Activated T-cell treated with anti-CD3 and anti-CD28 coated beads, Interleukin-2, amount 50 U/mL, for 48 hours (primary cell): ENCODE measurements around the gene ITPR2.
"Not testable (repeated sequence)": the region's sequence is repeated elsewhere in the genome, so short reads cannot be mapped to it uniquely, and the experiment has no call there.

ENCODE experiments used
- DNase-seq, 2 experiments: peaks; one replicate each; pipeline ENCODE4 v3.0.0-alpha.2; 2020

Gene ITPR2

DNA sequence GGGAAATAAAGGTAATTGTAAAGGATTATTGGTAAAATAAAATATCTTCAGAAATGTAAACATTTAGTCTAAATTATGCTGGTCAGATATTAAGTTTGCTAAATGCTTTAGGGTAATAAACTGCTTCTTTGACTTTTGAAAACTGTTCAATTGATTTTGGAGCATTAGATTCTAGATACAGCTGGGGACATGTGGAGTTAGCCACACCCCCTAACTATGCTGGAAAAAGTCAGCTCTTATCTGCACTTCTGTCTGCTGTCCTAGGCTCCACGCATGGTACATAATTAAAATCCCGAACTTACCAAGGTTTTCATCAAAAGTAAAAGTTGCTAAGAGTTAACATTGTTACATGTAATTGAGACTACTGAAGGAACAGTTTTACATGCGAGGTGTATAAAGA lies 78.8 kb downstream of the ITPR2 start:
- no peak for DNase-seq

DNA sequence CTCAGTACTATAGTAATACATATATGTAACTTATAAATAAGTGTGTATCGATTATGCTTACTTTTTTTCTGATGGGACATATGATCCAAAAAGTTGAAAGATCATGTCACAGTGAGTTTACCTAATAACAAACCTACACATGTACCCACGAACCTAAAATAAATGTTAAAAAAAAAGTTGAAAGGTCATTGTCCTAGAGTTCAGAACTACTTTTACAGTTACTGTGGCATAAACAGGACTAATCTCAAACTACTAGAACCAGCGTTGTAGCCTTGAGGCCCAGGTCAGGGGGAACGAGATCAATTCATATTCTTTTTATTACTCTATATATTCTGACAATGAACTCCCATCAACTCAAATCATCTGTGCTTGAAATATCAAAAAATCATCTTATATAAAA lies 81.8 kb downstream of the ITPR2 start:
- DNase-seq, result no peak

DNA sequence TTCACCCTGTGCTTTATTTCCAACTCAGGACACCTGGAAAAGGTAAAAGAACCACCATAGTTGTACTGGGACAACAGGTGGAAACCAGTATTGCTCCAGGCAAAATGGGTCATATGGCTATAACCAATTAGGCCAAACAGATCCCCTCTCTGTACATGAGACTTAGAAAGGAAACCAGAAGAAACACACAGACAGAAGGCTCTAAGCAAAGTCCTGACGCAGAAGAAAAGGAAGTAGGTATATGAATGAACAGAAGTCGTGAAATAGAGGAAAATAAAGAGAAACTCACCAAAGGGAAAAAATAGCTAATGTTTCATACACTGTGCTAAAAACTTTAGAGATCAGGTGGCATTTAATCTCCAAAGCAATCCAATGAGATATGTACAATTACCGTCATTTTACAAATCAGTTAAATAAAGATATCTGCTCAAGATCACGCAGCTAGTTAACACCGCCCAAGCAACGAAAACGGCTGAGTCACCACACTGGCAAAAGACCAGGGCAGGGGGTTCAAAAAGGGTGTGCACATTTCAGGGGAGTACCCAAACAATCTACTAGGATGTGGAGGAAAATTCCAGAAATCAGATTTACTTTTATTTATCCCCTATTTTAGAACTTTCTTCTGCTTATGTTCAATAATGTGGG lies 82.3 kb downstream of the ITPR2 start:
- no peak for DNase-seq

DNA sequence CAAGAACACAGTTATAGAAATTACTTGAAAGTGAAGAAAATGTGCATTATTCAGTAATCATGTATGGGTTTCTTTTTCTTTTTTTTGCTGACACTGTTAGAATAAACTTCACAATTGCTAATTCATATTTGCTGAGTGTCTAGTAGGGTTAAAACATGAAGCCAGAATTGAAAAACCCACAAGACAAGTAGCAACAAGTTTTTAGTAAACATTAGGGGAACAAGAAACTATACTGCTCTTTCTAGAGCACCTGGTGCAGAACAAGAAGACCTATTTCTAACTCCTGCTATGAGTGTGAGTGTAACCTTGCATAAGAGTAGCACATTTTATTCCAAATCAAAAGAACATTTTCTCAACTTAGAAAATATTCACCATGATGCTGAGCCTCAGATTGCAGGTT lies 83.2 kb downstream of the ITPR2 start:
- no peak for DNase-seq

DNA sequence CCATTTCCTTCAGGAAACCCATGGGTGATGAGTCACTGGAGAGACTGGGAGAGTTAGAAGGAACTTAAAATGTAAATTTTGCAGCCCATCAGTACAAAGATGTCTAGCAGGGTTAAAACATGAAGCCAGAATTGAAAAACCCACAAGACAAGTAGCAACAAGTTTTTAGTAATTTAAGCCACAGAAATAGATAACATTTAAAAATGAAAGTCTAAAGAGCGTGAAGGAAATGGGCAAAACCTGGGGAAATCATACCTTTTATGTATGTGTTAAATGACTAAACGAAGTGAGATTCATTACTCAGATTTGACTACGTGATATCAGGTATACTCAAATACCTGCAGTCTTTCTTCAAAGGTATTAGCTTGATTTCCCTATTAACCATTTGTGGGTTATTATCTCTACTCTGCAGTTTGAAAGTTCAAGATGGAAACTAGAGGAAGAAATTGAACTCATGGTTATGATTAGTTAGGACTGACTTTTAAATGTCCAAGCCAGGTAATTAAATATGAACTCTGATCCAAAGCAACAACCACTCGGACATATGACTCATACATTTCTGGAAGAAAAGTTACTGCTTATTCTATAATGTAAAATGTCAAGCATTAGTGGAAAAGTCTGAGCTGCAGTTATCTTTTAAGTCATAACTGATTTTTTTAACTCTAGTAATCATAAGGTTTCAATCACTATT lies 84.1 kb downstream of the ITPR2 start:
- DNase-seq, result no peak

DNA sequence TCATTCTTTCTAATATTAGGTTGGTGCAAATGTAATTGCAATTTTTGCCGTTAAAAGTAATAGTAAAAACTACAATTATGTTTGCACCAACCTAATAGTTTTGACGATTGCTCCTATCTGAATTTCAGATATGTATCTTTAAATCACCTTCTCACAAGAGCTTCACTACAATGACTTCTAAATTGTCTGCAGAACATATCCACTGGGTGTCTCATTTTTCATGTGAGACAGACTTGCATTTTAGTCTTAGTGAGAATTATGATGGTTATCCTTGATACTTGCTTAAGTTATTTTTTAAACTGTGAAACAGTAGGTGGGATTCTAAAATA lies 84.6 kb downstream of the ITPR2 start:
- no peak for DNase-seq

DNA sequence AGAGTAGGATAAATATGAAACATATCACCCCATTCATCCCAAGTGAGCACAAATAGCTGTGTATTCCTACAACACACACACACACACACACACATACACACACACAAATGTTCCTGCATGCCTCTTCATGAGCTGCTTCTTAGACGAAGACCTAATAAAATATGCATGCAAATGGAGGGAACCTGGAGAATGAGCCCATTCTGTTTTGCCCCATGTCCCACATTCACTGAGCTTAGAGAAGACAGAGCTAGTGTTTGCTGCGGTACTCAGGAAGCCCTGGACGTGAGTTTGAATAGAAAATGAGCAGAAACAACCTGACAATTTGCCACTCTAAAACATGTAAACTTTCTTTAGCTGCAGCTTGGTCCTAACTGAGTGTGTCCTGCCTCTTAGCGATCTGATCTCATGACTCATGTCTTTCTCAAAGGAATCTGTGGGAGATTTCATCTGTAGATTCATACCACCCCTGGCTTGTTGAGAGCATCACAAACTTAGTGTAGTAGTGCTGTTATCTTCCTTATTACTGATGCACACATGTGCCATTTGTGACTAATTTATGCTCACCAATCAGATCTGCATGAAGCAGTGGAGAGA lies 86.8 kb downstream of the ITPR2 start:
- no peak for DNase-seq

DNA sequence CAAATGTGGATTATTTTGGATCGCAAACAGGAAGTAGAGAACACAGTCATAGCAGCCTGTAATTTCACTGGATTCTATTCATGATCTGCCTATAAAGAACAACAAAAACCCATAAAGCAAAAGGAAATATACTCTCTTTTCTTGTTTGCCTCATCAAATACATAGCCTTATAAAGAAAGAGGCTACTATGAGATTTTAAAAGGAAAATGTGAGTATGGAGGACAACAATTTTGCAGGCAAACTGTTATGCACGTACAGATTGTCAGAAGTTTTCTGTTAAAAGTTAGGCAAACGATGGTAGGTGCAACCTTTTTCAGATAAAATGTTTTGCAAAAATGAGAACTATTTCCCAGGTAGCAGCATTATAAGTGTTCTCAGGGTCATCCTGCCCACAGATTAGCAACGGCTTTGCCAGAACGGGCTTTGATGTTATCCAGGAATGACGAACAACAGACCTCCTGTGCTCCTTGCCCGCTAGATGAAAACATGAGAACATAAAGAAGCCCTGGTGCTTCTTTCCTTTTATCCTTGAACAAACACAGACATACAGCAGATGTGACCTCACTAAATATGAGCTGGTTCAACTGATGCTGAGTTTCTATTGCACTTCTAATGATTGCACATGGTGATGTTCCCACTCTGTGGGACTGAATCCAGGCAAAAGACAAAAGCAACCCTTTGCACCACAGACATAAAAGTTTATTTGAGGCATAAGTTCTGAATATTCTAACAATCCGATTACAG lies 88.1 kb downstream of the ITPR2 start:
- no peak for DNase-seq

DNA sequence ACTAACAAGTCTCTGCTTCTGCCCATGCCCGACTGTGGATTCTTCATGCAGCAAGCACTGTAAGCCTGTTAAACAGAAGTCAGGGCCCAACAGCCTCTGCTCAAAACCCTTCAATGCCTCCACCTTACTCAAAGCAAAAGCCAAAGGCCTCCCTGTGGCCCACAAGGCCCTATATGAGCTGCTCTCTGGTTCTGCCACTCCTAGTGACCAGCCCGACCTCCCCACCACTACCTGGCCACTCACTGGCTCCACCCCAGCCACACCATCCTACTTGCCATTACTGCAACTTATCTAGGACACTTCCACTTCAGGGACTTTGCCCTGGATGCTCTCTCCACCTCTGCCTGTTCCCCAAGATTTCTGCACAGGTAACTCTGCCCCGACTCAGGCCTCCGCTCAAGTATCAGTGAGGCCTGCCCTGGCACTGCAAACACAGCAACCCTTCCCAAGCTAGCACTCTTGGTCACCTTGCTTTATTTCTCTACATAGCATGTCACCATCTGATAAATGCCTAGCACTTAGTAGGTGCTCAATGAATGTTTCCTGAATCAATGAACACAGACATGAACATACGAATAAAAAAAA lies 88.9 kb downstream of the ITPR2 start:
- DNase-seq, result no peak

DNA sequence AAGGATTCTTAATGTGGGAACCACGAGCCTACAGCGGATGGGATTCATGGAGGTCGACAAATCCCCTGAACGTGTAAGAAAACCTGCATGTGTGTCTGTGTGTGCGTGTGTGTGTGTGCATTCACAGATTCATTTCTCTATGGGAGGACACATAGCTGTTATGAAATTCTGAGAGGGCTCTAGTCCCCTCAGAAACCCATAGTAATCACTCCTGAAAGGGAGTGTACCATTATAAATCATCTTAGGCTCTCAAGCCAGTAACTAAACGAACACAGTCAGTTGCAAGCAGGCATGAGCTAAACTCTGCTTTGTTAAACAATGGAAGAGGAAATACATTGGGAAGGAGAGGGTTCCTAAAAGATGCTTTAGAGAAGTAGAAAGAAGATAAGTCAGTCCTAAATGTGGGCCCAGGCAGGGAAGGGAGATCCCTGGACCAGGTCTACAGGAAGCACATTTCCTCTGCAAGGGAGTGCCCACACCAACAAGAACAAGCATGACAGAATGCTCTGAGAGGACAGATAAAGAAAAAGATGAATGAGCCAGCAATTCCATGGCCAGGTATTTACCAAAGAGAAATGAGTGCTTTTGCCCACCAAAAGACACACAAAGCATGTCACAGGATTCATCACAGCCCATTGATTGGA lies 91.3 kb downstream of the ITPR2 start:
- DNase-seq, result no peak

DNA sequence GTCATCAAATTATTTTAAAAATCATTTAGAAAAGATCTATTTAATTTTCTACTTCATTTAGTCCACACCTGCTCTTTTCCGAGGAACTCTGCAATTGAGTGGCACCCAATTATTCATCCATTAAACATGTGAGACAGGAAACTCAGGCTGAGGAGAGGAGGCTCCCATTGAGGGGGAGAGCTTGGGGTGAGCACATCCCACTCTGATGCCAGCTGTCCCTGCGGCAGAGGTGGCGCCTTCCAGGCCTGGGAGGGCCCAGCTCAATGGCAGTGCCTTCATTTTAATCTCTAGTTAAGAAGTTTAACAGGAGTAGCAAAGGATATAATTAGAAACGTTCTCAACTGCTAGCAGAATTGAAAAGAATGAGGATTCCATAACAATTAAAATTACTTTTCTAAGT lies 92.0 kb downstream of the ITPR2 start:
- no peak for DNase-seq

DNA sequence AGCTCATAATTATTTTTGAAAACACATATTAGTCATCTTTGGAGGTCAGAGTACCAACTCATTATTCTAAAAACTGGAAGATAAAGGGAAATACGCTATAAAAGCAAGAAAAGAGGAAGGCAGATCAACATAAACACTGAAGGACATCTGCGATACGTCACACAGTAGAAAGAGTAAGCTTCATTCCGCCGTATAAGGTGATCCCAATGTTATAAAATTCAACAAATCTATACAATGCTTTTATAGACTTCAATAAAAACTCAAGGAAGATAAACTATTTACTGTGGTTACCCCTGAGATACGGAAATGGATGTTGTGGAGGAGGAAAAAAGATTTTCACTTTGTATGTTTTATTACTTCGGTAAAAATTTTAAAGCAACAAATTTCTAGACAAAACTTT lies 92.6 kb downstream of the ITPR2 start:
- DNase-seq, result no peak

DNA sequence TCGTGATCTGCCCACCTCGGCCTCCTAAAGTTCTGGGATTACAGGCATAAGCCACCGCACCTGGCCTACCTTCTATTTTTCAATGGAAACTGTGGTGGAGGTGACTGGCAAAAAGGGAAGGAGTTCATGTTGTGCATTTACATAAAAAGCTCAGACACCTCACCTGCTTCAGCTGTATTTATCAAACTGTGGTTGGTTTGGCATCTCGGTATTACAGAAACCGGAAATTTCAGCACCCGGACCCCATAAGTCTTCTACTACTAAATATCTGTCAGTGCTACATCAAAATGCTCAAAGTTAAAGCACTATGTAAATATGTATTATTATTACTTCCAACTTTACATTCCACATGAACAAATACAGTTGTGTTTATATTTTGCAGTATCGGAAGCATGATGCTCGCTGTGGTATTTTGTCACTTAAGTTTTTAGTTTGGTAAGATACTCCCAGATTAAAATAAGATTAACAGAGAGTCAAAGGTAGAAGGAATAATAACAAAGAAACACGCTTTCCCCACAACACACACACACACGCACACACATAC lies 95.4 kb downstream of the ITPR2 start:
- DNase-seq, result no peak

DNA sequence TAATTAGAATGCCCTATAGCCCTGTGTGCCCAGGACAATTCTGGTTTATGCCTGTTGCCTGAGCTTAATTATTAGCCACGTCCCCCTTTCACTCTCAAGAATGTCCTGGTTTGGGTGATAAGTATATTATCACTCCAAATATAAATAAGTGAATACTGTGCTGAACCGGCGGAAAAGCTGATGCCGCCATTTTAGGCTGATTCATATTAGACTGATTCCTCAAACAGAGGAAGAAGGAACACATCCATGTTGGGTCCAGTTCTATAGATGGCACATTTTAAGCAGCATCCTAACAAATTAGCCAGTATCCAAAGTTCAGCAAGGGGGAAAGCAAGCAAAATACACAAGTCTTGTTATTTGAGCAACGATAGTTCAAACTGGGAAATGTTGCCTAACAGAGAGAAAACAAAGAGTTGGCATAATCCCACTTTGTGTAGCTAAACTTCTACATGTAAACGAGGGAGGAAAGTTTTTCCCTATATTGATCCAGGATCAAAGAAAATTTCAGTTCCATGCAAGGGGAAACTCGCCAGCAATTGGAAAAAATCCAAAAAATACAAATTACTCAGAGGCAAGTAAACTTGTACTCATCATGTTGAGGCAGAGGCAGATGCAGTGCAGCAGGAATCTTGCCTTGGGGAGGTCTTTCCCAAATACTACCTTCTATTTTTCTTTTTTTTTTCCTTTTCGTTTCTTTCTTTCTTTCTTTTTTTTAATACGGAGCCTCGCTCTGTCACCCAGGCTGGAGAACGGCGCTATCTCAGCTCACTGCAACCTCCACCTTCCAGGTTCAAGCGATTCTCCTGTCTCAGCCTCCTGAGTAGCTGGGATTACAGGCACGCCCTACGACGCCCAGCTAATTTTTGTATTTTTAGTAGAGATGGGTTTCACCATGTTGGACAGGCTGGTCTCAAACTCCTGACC lies 96.2 kb downstream of the ITPR2 start:
- no peak for DNase-seq

DNA sequence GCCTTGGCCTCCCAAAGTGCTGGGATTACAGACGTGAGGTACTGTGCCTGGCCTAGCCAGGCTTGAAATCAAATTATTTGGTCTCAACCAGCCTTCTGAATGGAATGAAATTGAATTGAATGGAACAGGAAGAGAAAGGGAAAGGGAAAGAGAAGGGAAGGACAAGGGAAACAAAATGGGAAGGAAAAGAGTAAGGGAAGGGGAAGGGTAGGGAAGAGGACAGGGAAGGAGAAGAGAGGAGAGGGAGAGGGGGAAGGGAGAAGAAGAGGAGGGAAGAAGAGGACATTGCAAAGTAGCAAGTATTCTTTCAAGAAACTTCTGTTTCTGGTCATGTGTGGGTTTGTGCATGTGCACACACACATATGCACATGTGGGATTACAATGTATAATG lies 97.8 kb downstream of the ITPR2 start:
- DNase-seq, result no peak

DNA sequence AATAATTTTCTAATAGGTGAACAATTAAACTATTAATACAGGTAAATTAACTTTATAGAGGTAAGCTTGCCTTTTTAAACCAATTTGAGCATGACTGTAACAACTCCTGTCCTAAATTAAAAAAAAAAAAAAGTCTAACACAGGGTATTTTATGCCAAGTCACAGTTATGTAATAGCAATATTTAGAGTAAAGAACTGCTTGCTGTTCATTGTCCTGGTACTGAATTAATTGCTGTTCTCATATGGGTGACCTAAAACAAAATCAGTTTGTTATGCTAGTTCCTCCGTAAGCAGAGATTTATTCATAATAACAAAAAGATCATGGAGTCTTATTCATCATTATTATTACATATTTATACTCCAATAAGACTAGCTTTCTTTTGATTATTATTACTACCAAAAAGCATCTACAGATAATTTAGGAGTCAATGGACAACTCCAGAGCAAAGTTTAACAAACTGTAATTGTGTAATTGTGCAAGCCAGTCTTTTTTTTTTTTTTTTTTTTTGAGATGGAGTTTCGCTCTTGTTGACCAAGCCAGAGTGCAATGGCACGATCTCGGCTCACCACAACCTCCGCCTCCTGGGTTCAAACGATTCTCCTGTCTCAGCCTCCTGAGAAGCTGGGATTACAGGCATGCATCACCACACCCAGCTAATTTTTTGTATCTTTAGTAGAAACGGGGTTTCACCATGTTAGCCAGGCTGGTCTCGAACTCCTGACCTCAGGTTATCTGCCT lies 98.3 kb downstream of the ITPR2 start:
- DNase-seq, result no peak

DNA sequence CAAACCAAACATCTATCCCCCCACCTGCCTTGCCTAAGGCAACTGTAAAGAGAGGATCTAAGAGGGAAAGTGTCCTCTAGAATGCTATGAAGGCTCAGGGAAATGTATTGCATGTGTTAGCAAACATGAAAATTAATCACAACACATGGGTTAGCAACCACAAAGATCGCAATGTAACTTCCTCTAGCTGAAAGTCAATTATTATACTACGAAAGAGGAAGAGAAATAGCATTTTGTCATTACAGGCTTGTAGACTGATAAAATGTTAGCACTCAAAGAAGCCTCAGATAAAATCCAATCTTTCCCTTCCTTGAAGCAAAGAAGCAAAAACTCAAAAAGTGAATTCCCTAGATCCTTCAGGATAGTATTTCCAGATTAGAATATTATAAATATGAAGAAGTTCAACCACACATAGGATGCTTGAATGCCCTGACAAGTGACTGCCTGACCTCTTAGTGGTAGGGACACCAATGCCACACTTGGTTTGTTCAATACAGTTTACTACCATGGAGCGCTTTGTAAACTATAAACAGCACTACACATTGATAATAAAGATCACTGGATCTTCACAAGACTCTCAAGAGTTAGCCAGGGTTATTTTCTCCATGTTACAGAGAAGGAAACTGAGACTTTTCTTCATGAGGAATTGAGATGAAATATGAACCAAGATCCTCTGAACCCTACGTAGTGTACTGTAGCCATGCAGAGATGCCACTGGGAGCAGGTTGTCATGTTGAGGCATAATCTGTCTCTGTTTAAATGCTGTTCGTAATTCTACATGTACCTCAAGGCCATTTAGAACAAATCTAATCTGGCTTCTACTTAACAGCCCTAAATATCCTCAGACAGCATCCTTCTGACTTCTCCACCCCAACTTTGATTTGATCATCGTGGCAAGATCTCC lies 100.7 kb downstream of the ITPR2 start:
- no peak for DNase-seq

DNA sequence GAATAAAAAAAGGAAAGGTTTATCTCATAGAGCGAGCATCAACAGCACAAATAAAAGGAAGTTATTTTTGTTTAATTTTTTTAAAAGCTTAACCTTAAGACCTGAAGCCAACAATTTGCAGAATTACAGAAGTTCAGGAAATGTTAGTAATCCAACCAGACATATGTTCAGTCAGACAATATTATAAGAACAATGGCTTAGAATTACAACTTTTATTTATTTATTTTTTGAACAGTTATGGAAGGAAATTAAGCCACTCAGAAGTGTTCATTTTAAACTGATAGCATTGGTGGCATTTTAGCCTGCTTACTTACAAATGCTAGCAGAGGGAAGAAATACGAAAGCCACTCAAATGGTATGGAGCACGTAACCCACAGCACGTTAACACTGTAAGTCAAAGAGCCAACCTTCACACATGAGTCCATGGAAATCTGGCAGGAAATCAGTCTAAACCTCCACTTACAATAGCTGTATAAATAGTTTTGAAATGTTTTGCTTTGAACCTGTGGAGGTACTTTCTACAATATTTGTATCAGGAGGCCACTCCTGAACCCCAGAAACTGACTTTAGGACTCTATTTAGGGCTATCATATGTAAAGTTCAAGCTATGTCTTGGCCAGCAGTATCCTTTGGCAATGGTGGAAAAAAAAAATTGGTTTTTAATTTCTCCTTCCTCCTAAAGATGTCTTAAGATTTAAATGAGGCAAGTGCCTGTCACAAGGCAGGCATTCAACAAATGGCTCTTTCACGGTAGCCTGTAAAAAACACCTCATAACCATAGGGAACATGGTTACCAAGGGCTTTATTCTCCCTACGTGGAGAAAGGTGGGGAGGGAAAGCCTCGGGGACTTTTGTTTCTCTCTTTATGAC lies 102.3 kb downstream of the ITPR2 start:
- DNase-seq, result no peak

DNA sequence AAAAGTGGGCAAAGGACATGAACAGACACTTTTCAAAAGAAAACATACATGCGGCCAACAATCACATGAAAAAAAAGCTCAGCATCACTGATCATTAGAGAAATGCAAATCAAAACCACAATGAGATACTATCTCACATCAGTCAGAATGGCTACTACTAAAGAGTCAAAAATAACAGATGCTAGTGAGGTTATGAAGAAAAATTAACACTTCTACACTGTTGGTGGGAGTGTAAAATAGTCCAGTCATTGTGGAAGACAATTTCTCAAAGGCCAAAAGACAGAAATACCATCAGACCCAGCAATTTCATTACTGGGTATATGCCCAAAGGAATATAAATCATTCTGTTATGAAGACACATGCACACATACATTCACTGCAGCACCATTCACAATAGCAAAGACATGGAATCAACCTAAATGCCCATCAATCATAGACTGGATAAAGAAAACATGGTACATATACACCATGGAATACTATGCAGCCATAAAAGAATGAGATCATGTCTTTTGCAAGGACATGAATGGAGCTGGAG lies 103.8 kb downstream of the ITPR2 start:
- not testable (repeated sequence) for DNase-seq
